ENCODE results near the gene RAB40C.

GRCh38 chr16:608019-608418 is 18.2 kb downstream of the RAB40C start:
- TF ChIP-seq CTCF (conservative IDR thresholded peaks at IDR 0.05 in 1 of 2, IDR thresholded peaks at IDR 0.05 in 1 of 2; ENCODE audit: low read depth in 1 of 2, low read length in 2 of 2) (no peak), EZH2 (IDR thresholded peaks at IDR 0.05; ENCODE audit: low read length, missing control alignments) (no peak)

Data from fibroblast of lung (primary cell).